GM10266 (cell line): ENCODE results near the gene GINS1.

ENCODE experiments used
- DNase-seq: peaks from one replicate; pipeline ENCODE4 v3.0.0; 2012; ENCODE audit errors: extremely low spot score
- CTCF ChIP-seq: IDR thresholded peaks from 2 replicates; pipeline ENCODE4 v1.5.1; 2012; ENCODE audit warnings: mild to moderate bottlenecking, low read depth; ENCODE audit not compliant: control insufficient read depth, insufficient read depth; ENCODE audit errors: missing control alignments

Gene GINS1

GRCh38 chr20:25496165-25496967 lies 88.9 kb downstream of the GINS1 start:
- no peak for DNase-seq
- TF ChIP-seq CTCF, result no peak

GRCh38 chr20:25496968-25497401 lies 89.5 kb downstream of the GINS1 start:
- no peak for DNase-seq
- TF ChIP-seq CTCF, result no peak

GRCh38 chr20:25497586-25498279 lies 90.3 kb downstream of the GINS1 start:
- DNase-seq, result no peak
- TF ChIP-seq CTCF, result no peak
